ENCODE results near the gene PRPF40A. TPM values are rescaled to one million over a fixed set of nuclear protein-coding genes. Genes with fewer than 3 reads are reported as not detected.

PRPF40A gene
- total and polyA plus RNA-seq, 2 of the 8 experiments (the other 6 are each of a cell fraction or from before 2014, with no cell fraction given), result 85.5 to 176 TPM

GRCh38 chr2:152623775-152624174 is 93.5 kb downstream of the PRPF40A start (continued):
- no peak for TF ChIP-seq GABPA (IDR thresholded peaks at IDR 0.05; ENCODE audit: borderline replicate concordance, insufficient read depth, low read length)
- TF ChIP-seq YY1 (IDR thresholded peaks at IDR 0.05; ENCODE audit: low read depth, low read length), result no peak
- no peak for TF ChIP-seq TBP (IDR thresholded peaks at IDR 0.05; ENCODE audit: low read depth, low read length)

Measured in H1 (cell line).